IPS-18a (cell line): ENCODE results near the gene HYAL3.
"Not testable (repeated sequence)": the region's sequence is repeated elsewhere in the genome, so short reads cannot be mapped to it uniquely, and the experiment has no call there.

Experiments used
- H3K27ac ChIP-seq: one replicate; pipeline ENCODE4 v1.5.1; 2013; ENCODE audit warnings: low read length
- H3K27me3 ChIP-seq: one replicate; pipeline ENCODE4 v1.6.1; 2013; ENCODE audit warnings: mild to moderate bottlenecking, low read length; ENCODE audit not compliant: control insufficient read depth, insufficient read depth
- H3K36me3 ChIP-seq: one replicate; pipeline ENCODE4 v1.6.1; 2013; ENCODE audit warnings: low read depth, low read length; ENCODE audit not compliant: control insufficient read depth
- H3K4me1 ChIP-seq: one replicate; pipeline ENCODE4 v1.6.1; 2013; ENCODE audit warnings: low read depth, low read length; ENCODE audit not compliant: control insufficient read depth
- H3K4me3 ChIP-seq: one replicate; pipeline ENCODE4 v1.5.1; 2013; ENCODE audit warnings: low read length
- H3K9ac ChIP-seq: one replicate; pipeline ENCODE4 v1.6.1; 2013; ENCODE audit warnings: mild to moderate bottlenecking, low read length, moderate library complexity
- H3K9me3 ChIP-seq: one replicate; pipeline ENCODE4 v1.6.1; 2013; ENCODE audit warnings: low read depth, low read length; ENCODE audit not compliant: control insufficient read depth

Gene HYAL3

DNA sequence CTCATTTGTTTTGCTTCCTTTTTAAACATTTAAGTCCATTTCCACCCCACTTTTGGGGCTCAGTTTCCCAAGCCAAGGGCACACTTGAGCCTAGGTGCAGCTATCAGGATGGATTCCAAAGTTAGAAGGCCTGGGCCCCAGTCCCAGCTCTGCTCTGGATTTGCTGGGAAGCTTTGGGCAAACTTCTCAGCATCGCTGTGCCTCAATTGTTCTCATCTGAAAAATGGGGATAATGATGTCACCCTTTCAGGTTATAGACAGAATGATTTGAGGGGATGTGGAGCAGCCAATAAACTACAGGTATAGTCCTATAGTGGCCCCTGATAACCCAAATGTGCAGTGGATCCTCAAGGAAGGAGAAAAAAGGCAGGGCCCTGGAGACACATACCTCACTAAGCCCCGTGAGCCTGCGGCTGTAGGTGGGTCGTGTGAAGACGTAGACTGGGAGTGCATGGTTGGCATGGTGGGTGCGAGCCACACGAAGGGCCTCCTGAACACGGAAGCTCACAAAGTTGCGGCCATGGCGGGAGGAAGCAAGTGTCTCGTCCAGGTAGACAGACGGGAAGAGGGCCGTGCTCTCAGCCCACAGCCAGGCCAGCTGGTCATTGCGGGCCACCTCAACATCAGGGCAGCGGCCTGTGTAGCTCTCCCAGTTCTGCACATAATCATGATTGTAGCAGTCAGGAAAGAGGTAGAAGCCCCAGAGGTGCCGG is 20.1 kb upstream of the HYAL3 start:
- H3K4me3 ChIP-seq, result no peak overlapping the region
- H3K4me1 ChIP-seq, result peaks cover 10% of the 10 kb centered on the region
- no peak overlapping the region for H3K9ac ChIP-seq
- no peak overlapping the region for H3K27ac ChIP-seq
- no peaks in the 10 kb centered on the region for H3K9me3 ChIP-seq
- no peaks in the 10 kb centered on the region for H3K27me3 ChIP-seq
- peaks cover 34% of the 10 kb centered on the region for H3K36me3 ChIP-seq

DNA sequence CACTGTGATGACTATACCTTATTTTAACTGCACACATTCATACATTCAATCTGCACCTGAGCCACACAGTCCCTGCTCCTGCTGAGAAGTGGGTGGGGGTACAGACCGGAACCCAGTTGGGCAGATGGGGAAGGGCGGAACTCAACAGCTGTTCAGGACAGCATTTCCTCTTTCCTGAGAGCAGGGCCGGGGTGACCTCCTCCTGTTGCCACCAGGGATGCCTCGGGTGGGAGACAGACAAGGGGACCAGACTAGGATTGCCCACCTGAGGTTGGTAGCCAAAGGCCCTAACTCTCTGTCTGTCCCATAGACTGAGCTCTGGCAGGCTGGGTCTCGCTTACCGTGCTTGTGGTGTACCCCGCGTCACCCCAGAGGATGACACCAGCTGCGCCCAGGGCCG is 19.4 kb upstream of the HYAL3 start:
- peaks cover 8% of the 10 kb centered on the region for H3K4me1 ChIP-seq
- H3K27me3 ChIP-seq, result no peaks in the 10 kb centered on the region
- H3K9me3 ChIP-seq, result no peaks in the 10 kb centered on the region
- H3K27ac ChIP-seq, result no peak overlapping the region
- H3K4me3 ChIP-seq, result no peak overlapping the region
- no peak overlapping the region for H3K9ac ChIP-seq
- H3K36me3 ChIP-seq, result peaks cover 34% of the 10 kb centered on the region

DNA sequence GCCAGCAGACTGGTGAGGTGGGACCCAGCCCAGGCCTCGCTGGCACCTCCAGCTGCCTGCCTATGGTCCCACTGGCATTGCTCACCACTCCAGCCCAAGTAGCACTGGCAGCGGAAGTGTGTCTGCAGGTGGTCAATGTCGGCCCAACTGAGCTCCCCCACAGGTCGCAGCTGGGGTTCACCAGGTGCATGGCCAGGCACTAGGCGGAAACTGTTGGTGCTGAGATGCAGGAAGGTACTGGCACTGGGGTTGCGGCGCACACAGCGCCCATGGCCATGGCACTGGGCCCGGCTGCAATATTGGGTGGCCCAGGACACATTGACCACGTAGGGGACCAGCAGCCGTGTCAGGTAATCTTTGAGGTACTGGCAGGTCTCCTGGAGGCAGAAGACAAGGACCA is 19.0 kb upstream of the HYAL3 start:
- H3K9me3 ChIP-seq, result no peaks in the 10 kb centered on the region
- H3K4me3 ChIP-seq, result no peak overlapping the region
- no peak overlapping the region for H3K9ac ChIP-seq
- H3K27ac ChIP-seq, result no peak overlapping the region
- no peaks in the 10 kb centered on the region for H3K27me3 ChIP-seq
- H3K36me3 ChIP-seq, result peaks cover 34% of the 10 kb centered on the region
- peaks cover 4% of the 10 kb centered on the region for H3K4me1 ChIP-seq

DNA sequence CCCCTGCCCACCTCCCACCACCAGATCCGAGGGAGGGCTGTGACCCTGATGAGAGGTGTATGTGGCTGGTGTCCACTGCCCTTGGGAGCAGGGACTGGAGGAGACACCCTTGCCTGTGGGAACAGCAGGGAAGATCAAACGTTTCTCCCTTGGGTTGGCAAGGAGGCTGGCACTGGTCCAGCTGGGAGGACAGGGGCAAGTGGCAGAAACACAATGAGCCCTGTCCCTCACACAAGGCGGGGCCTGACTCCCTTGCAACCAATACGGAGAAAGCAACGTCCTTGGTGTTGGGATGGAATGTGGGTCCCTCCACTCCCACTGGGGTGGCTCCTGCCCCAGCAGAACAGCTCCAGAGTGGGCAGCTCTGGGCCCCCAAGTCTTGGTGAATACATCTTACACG is 18.1 kb upstream of the HYAL3 start:
- no peak overlapping the region for H3K9ac ChIP-seq

DNA sequence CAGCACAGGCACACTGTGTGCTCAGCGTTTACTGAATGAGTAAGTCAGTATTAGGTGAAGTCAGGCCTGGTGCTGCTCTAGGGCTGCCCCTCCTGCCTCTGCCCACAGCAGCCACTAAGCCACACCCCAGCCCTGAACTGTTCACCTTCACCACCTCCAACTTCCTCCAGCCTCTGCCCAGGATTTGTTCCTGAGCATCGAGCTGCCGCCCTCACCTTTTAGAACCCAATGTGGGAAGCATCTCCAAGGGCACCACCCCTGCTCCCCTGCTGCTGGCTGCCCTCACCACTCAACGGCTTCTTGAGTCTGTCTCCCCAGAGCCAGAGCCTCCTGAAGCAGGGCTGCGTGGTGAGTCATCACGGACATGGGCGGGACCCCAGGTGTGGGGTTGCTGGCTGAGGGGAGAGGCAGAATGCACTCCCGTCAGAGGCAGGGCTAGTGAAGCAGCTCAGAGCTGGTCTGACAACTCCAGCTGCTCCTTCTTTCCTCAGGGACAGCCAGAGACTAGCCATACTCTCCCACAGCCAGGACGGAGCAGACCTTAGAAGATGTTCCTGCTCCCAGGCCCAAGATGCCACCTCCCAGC is 17.5 kb upstream of the HYAL3 start:
- Histone ChIP-seq H3K4me1 (no peaks in the 10 kb centered on the region), H3K27me3 (no peaks in the 10 kb centered on the region), H3K36me3 (peaks cover 34% of the 10 kb centered on the region), H3K4me3 (no peak overlapping the region), H3K9me3 (no peaks in the 10 kb centered on the region), H3K27ac (no peak overlapping the region), H3K9ac (no peak overlapping the region)

More for the DNA sequence above, 18.1 kb upstream of the HYAL3 start:
- no peak overlapping the region for H3K4me3 ChIP-seq
- H3K36me3 ChIP-seq, result peaks cover 34% of the 10 kb centered on the region
- no peak overlapping the region for H3K27ac ChIP-seq
- no peaks in the 10 kb centered on the region for H3K27me3 ChIP-seq
- H3K9me3 ChIP-seq, result no peaks in the 10 kb centered on the region
- H3K4me1 ChIP-seq, result no peaks in the 10 kb centered on the region

DNA sequence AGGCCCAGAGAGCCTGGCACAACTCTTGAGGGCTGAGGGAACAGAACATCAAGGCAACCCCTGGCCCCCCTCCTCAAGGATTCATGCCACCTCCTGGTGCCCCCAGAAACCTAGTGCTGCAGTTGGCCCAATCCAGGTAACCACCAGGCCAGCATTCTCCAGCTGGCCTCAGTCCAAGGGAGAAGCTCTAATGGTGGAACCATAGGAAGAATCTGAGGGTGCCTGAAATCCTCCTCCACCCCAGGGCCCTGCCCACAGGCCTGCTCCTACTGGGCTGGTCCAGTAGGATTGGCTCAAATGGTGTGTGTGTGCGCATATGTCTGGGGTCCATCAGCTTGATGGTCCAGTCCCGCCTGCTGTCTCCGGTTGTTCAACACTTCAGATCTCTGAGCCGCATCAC is 15.6 kb upstream of the HYAL3 start:
- no peak overlapping the region for H3K27ac ChIP-seq
- H3K4me3 ChIP-seq, result no peak overlapping the region
- no peaks in the 10 kb centered on the region for H3K27me3 ChIP-seq
- no peaks in the 10 kb centered on the region for H3K4me1 ChIP-seq
- no peak overlapping the region for H3K9ac ChIP-seq
- peaks cover 2% of the 10 kb centered on the region for H3K9me3 ChIP-seq
- peaks cover 32% of the 10 kb centered on the region for H3K36me3 ChIP-seq

DNA sequence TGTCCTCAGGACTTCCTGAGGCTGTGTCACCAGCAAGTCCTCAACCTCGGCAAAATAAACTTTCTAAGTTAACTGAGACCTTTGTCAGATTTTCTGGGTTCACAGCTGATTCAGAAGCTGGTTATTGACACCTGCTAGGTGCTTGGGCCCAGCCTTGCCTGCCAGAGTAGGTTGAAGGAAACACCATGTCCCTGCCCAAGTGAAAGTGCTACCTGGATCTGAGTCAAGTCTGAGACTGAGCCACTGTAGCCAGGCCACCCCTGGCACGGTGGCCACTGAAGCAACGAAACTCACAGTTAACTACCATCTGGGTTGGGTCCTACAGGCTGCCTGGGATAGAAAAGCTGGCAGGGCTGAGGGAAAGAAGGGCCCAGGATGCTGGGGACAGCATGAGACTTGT is 15.1 kb upstream of the HYAL3 start:
- Histone ChIP-seq H3K36me3 (peaks cover 27% of the 10 kb centered on the region), H3K27ac (no peak overlapping the region), H3K4me1 (no peaks in the 10 kb centered on the region), H3K9ac (no peak overlapping the region), H3K4me3 (no peak overlapping the region), H3K9me3 (peaks cover 6% of the 10 kb centered on the region), H3K27me3 (no peaks in the 10 kb centered on the region)

DNA sequence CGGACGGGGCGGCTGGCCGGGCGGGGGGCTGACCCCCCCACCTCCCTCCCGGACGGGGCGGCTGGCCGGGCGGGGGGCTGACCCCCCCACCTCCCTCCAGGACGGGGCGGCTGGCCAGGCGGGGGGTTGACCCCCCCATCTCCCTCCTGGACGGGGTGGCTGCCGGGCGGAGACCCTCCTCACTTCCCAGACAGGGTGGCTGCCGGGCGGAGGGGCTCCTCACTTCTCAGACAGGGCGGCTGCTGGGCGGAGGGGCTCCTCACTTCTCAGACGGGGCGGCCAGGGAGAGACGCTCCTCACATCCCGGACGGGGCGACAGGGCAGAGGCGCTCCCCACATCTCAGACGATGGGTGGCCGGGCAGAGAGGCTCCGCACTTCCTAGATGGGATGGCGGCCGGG is 12.8 kb upstream of the HYAL3 start:
- not testable (repeated sequence) for H3K27me3 ChIP-seq, H3K36me3 ChIP-seq, H3K4me3 ChIP-seq, H3K4me1 ChIP-seq, H3K9me3 ChIP-seq, H3K27ac ChIP-seq, H3K9ac ChIP-seq

DNA sequence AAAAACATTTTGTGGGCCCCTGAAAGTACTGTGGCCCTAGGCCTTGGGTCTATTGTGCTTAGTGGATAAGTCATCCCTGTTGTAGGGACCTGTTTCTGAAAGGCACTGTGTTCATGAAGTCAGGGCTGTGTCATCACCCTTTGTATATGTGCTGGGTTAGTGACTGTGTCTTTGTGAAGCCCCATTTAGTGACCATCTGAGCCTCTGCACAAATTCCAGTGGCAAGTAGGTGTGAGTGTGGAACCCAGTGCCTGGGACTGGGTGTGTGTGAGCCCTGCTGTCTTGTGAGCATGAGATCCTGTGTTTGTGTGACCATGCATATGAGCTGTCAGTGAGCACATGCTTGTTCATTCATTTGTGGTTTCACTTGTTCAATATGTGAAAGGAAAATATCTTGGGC is 5.4 kb upstream of the HYAL3 start:
- no peak overlapping the region for H3K9ac ChIP-seq
- H3K27me3 ChIP-seq, result no peaks in the 10 kb centered on the region
- peaks cover 17% of the 10 kb centered on the region for H3K4me1 ChIP-seq
- H3K27ac ChIP-seq, result no peak overlapping the region
- peaks cover 2% of the 10 kb centered on the region for H3K9me3 ChIP-seq
- H3K36me3 ChIP-seq, result no peaks in the 10 kb centered on the region
- H3K4me3 ChIP-seq, result no peak overlapping the region

DNA sequence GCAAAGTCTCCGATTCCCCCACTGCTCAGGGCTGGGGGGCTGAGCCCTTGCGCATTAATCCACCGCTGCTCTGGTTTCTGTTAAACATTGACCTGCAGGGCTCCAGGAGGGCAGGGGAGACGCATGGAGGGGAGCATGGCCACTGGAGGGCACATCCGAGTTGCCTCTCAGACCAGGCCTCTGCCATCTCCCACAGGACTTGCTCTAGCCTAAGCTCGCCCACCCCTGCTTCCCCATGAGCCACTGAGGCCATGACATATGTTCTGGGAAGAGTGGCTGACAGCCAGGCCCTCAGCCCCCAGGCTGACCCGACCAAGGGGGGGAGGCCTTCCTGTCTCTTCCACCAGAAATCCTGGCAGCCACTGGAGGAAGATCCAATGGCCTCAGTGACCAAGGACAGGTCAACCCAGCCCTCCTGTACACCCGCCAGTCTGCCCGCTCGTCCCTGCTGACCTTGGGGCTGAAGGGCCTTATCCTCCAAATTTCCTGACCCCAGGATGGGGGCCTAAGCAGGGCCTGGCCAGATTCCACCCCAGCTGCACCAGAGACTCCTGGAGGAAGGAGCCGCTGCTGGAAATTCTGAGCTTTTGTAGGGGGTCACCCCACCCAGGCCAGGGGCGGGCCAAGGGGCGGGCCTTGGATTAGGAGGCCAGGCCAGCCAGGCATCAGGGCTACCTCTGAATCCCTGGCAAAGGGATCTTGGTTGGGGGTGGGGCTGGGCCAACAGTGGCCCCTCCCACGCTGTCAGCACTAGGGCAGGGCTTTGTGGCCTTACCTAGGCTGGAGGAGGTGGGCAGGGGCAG is 4.0 kb upstream of the HYAL3 start, which contains the start of gene HYAL1:
HYAL1 (minus strand) TSS at position 562 of the 803 bp plus-strand sequence. CDS start 618 bp downstream, outside the sequence.
- Histone ChIP-seq H3K9ac (no peak within 1 kb of the TSS), H3K36me3 (no peaks in the 10 kb centered on the region), H3K9me3 (no peaks in the 10 kb centered on the region), H3K4me1 (peaks cover 18% of the 10 kb centered on the region), H3K27me3 (no peaks in the 10 kb centered on the region), H3K27ac (peak within 1 kb of the TSS; percentile 24), H3K4me3 (peak within 1 kb of the TSS; percentile 26)

DNA sequence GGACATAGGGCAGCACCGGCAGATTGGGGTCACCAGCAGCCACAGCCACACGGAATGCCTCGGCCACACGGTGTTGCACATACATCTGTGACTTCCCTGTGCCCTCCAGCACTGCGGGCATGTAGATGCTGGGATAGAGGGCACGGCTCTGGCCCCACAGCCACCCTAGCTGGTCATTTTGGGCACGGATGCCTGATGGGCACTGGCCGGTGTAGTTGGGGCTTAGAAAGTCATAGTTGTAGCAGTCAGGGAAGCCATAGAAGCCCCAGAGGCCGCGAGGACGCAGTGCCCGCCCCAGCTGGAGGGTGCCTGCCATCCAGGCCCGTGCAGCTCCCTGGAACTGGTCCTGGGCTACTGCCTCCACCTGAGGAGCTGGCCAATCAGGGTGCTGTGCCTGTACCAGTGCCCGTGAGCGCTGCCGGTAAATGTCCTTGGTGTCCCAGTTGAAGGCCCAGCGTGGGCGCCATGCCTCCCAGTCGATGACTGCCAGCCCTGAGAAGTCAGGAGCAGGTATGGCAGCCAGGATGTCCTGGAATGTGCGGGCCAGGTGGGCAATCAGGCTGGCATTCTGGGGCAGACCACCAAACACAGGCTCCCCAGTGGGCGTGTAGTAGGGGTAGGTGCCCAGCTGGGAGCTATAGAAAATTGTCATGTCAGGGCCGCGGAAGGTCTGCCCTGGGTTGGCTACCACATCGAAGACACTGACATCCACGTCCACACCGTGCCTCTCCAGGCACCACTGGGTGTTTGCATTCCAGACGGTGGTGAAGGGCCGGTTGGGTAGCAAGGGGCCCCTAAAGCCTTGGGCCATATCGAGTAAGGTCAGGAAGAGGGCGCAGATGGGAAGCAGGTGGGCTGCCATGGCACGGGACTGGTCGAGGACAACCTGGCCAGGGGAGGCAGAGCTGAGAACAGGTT is 3.1 kb upstream of the HYAL3 start:
- H3K27ac ChIP-seq, result no peak overlapping the region
- H3K4me1 ChIP-seq, result peaks cover 18% of the 10 kb centered on the region
- H3K9me3 ChIP-seq, result no peaks in the 10 kb centered on the region
- no peak overlapping the region for H3K9ac ChIP-seq
- no peak overlapping the region for H3K4me3 ChIP-seq
- no peaks in the 10 kb centered on the region for H3K36me3 ChIP-seq
- no peaks in the 10 kb centered on the region for H3K27me3 ChIP-seq
